K562 (cell line): ENCODE results near the gene MDN1. TPM values are rescaled to one million over a fixed set of nuclear protein-coding genes. Genes with fewer than 3 reads are reported as not detected.
"Not testable (repeated sequence)": the region's sequence is repeated elsewhere in the genome, so short reads cannot be mapped to it uniquely, and the experiment has no call there.

Experiments used
- ATAC-seq: fragments of 200-7000 bp; cut with Tn5 transposase; 3 replicates; pipeline ENCODE4 v1.9.1; 2020; ENCODE audit warnings: moderate library complexity
- BruUV-seq: library from RNA; stranded (reverse); fragments of 400-500 nt; replicated peaks from 2 replicates; lab custom pipeline; 2021; lab: Mats Ljungman, UMichigan
- CTCF ChIA-PET: fragments of 300-600 bp; formaldehyde crosslinking; extraction: SDS; loops from one replicate; lab custom pipeline; 2021; ENCODE audit warnings: low intra/inter-chr PET ratio; lab: Yijun Ruan, JAX
- POLR2A ChIA-PET: fragments of 300-600, 350-650 bp; sonication (Branson Sonifier 250); formaldehyde crosslinking; extraction: SDS; loops from one replicate; lab custom pipeline; 2021; ENCODE audit warnings: antibody characterized with exemption, inconsistent platforms; lab: Yijun Ruan, JAX
- DNase-seq, 4 experiments: peaks; one replicate each; pipeline versions ENCODE4 v3.0.0 to v3.0.0-alpha.2; 2011 to 2018; ENCODE audit warnings: low spot score in 3 of 4, mixed read lengths in 3 of 4; ENCODE audit errors: extremely low read depth in 1 of 4
- FAIRE-seq: peaks from 2 replicates; lab custom pipeline; 2011; peaks lifted over from hg19 to GRCh38; lab: Jason Lieb, UNC
- H2AFZ ChIP-seq: 2 replicates; pipeline ENCODE4 v1.6.0; 2011; ENCODE audit warnings: low read depth, low read length, control low read depth, inconsistent platforms
- H3K27ac ChIP-seq: fragments of 200-600 bp; 3 replicates; pipeline ENCODE4 v1.8.0; 2011; ENCODE audit warnings: low read depth, mild to moderate bottlenecking, control low read depth, inconsistent platforms, low read length, moderate library complexity, mixed read lengths; ENCODE audit errors: extremely low read depth
- H3K27me3 ChIP-seq, 2 experiments: fragments of 300-600 bp in 1 of 2; 2 replicates in 1 of 2; 3 replicates in 1 of 2; pipeline versions ENCODE4 v1.6.0 to v1.8.0; 2011; ENCODE audit warnings: inconsistent platforms in 2 of 2, low read length in 2 of 2, mild to moderate bottlenecking in 1 of 2, mixed read lengths in 1 of 2, moderate library complexity in 1 of 2; ENCODE audit not compliant: control insufficient read depth in 2 of 2, insufficient read depth in 2 of 2
- H3K36me3 ChIP-seq: fragments of 300-600 bp; 3 replicates; pipeline ENCODE4 v1.8.0; 2011; ENCODE audit warnings: mild to moderate bottlenecking, low read length, inconsistent platforms; ENCODE audit not compliant: control insufficient read depth, insufficient read depth
- H3K4me1 ChIP-seq, 2 experiments: fragments of 200-600 bp in 1 of 2; replicated peaks in 1 of 2; 2 replicates in 1 of 2; 3 replicates in 1 of 2; pipeline versions ENCODE4 v1.5.1 to v1.8.0; 2011; ENCODE audit warnings: inconsistent platforms in 2 of 2, low read length in 2 of 2, mild to moderate bottlenecking in 1 of 2, mixed read lengths in 1 of 2, moderate library complexity in 1 of 2; ENCODE audit not compliant: control insufficient read depth in 2 of 2, insufficient read depth in 2 of 2
- H3K4me2 ChIP-seq: 2 replicates; pipeline ENCODE4 v1.6.1; 2011; ENCODE audit warnings: low read length, control low read depth, inconsistent platforms, mixed read lengths; ENCODE audit not compliant: insufficient read depth
- H3K4me3 ChIP-seq: fragments of 200-600 bp; sonication (generic), shearing (Covaris generic); 2 replicates; pipeline ENCODE4 v1.5.1; 2016; ENCODE audit warnings: control low read depth, inconsistent platforms
- H3K79me2 ChIP-seq: fragments of 200-600 bp; 3 replicates; pipeline ENCODE4 v1.8.0; 2011; ENCODE audit warnings: low read length, inconsistent platforms; ENCODE audit not compliant: control insufficient read depth, insufficient read depth
- H3K9ac ChIP-seq, 2 experiments: 2 replicates each; pipeline versions ENCODE4 v1.6.0 to v1.6.1; 2011; ENCODE audit warnings: low read depth in 2 of 2, low read length in 2 of 2, control low read depth in 1 of 2, inconsistent platforms in 1 of 2, mild to moderate bottlenecking in 1 of 2, mixed read lengths in 1 of 2; ENCODE audit not compliant: insufficient read depth in 1 of 2
- H3K9me1 ChIP-seq: one replicate; pipeline ENCODE4 v1.6.0; 2011; ENCODE audit warnings: inconsistent platforms, mild to moderate bottlenecking, low read length, moderate library complexity; ENCODE audit not compliant: control insufficient read depth, insufficient read depth
- H3K9me3 ChIP-seq: replicated peaks from 2 replicates; pipeline ENCODE4 v1.5.1; 2011; ENCODE audit warnings: low read depth, low read length, inconsistent platforms; ENCODE audit not compliant: control insufficient read depth, insufficient read depth
- H4K20me1 ChIP-seq: replicated peaks from 2 replicates; pipeline ENCODE4 v1.6.1; 2011; ENCODE audit warnings: low read length, inconsistent platforms, mixed read lengths; ENCODE audit not compliant: control insufficient read depth, insufficient read depth
- ARNT ChIP-seq, 2 experiments: fragments of 450-650 bp; IDR thresholded peaks; 2 replicates each; pipeline ENCODE4 v1.6.1; 2016; ENCODE audit warnings: mild to moderate bottlenecking in 1 of 2
- BRCA1 ChIP-seq, 2 experiments: fragments of 450-650 bp in 1 of 2; sonication (generic) in 1 of 2; formaldehyde crosslinking in 1 of 2; IDR thresholded peaks; 2 replicates each; pipeline versions ENCODE4 v1.5.0 to v1.6.1; 2017 to 2020; ENCODE audit warnings: mild to moderate bottlenecking in 1 of 2, missing genetic modification reagents in 1 of 2
- GABPB1 ChIP-seq: sonication (generic); formaldehyde crosslinking; IDR thresholded peaks from 2 replicates; pipeline ENCODE4 v1.8.0; 2022; ENCODE audit warnings: mild to moderate bottlenecking, missing genetic modification reagents
- RUNX1 ChIP-seq: sonication (generic); IDR thresholded peaks from 2 replicates; pipeline ENCODE4 v1.6.1; 2016; ENCODE audit warnings: antibody characterized with exemption, low read depth
- TAF15 ChIP-seq: fragments of 200-400 bp; formaldehyde crosslinking; IDR thresholded peaks from 2 replicates; pipeline ENCODE4 v1.6.1; 2017; ENCODE audit warnings: mild to moderate bottlenecking, low read depth, low read length, moderate library complexity
- TRIM28 ChIP-seq: fragments of 450-650 bp; IDR thresholded peaks from 2 replicates; pipeline ENCODE4 v1.6.1; 2017
- ZBTB8A ChIP-seq: fragments of 450-650 bp; IDR thresholded peaks from 2 replicates; pipeline ENCODE4 v1.6.1; 2018; ENCODE audit warnings: mild to moderate bottlenecking, moderate library complexity; ENCODE audit not compliant: partially characterized antibody
- ZNF146 ChIP-seq: IDR thresholded peaks from one replicate; pipeline ENCODE4 v1.6.1; 2018; ENCODE audit warnings: missing compliant biosample characterization; ENCODE audit not compliant: unreplicated experiment
- ZNF217 ChIP-seq: sonication (generic); formaldehyde crosslinking; IDR thresholded peaks from 2 replicates; pipeline ENCODE4 v1.8.0; 2022; ENCODE audit warnings: mild to moderate bottlenecking, missing genetic modification reagents
- WGBS: fragments of 100-300 bp; shearing (Covaris generic); methylation state at CpG from one replicate; pipeline ENCODE4 v1.1.6; 2016; ENCODE audit warnings: low coverage, mixed read lengths; ENCODE audit not compliant: insufficient coverage; ENCODE audit errors: missing lambda C conversion rate; 5-methylcytosine and 5-hydroxymethylcytosine counted together
- in situ Hi-C: fragments of 300-500 bp; cut with MboI; formaldehyde crosslinking; loops from 4 replicates; pipeline ENCODE4 v1.15.0; 2018; ENCODE audit warnings: inconsistent platforms, mixed read lengths
- intact Hi-C: fragments of 100-400 bp; cut with micrococcal nuclease; formaldehyde crosslinking; loops from 2 replicates; pipeline ENCODE4 v1.14.2; 2022
- polyA plus RNA-seq, 8 experiments: library from polyadenylated mRNA; depleted of rRNA in 4 of 8; stranded (reverse) in 5 of 8; unstranded in 3 of 8; fragments of >200 nt; fragmentation: Nextera tagmentation in 2 of 8; fragmentation: Illumina TruSeq in 1 of 8; extraction: Ambion mirVana in 2 of 8; extraction: Trizol in 1 of 8; gene quantifications; 2 replicates each; pipeline versions ENCODE4 v1.2.1 to v1.2.3, GENCODE V29; 2011 to 2014; ENCODE audit warnings: inconsistent platforms in 1 of 8, missing spikeins in 1 of 8
- total RNA-seq, 7 experiments: library from RNA; depleted of rRNA in 6 of 7; stranded (reverse); fragments of >200 nt in 6 of 7; fragmentation: Illumina TruSeq in 2 of 7; extraction: Trizol in 2 of 7; gene quantifications; 2 replicates each; pipeline versions ENCODE4 v1.2.1 to v1.2.3, GENCODE V29; 2011 to 2021; ENCODE audit warnings: low replicate concordance in 1 of 7
- TF ChIP-seq, protein P1 (sequence below), 2 experiments: IDR thresholded peaks; 2 replicates each; pipeline ENCODE4 v1.6.1; 2011; ENCODE audit warnings: borderline replicate concordance in 1 of 2, control low read depth in 1 of 2, low read depth in 1 of 2, low read length in 1 of 2, mild to moderate bottlenecking in 1 of 2, mixed read lengths in 1 of 2, moderate library complexity in 1 of 2; ENCODE audit not compliant: insufficient read depth in 1 of 2, insufficient read length in 1 of 2, poor library complexity in 1 of 2, severe bottlenecking in 1 of 2; ENCODE audit errors: extremely low read depth in 1 of 2

MDN1 gene
- total and polyA plus RNA-seq, 9 of the 15 experiments (the other 6 are each of a cell fraction or from before 2014, with no cell fraction given): 25.6 to 93.6 (median 43.0) TPM

DNA sequence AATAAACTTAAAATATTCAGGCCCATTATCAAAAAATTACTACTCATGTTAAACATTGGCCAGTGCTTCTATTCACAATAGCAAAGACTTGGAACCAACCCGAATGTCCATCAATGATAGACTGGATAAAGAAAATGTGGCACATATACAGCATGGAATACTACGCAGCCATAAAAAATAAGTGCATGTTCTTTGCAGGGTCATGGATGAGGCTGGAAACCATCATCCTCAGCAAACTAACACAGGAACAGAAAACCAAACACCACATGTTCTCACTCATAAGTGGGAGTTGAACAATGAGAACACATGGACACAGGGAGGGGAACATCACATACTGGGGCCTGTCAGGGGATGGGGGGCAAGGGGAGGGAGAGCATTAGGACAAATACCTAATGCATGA lies 88.3 kb downstream of the MDN1 start:
- H3K9me1 ChIP-seq, BruUV-seq, in situ Hi-C loops, CTCF ChIA-PET, H3K4me3 ChIP-seq, H3K27ac ChIP-seq, intact Hi-C loops, FAIRE-seq, H3K9me3 ChIP-seq, H4K20me1 ChIP-seq, H3K27me3 ChIP-seq, POLR2A ChIA-PET, ATAC-seq, H3K4me1 ChIP-seq, H3K4me2 ChIP-seq, DNase-seq, H3K79me2 ChIP-seq, H3K9ac ChIP-seq, H2AFZ ChIP-seq: not testable (repeated sequence)
- WGBS: 100% methylated on average over 2 of the region's 2 CpGs
- TF ChIP-seq ZNF146 (CRISPR knock-in tag): peak; percentile 69
- H3K36me3 ChIP-seq: peaks cover 83% of the 10 kb centered on the region

DNA sequence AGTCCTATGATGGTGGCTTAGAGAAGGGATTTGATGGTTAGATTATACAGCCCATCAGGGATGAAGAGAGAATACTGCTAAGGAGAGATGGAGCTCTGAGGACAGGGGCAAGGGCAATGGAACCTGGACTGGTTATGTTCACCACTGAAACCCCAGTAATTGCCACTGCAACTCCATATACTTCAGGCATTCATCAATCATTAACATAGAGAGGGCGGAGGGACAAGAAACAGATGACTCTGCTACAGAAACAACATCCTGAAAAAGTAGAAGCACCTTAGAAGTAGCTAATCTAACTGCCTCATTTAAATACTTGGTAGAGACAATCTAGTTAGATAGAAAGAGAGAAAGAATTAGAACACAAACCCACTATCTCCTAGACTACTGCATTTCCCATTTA lies 89.8 kb downstream of the MDN1 start:
- no peaks in the 10 kb centered on the region for H3K79me2 ChIP-seq
- no peak for ATAC-seq
- H3K9me1 ChIP-seq: no peaks in the 10 kb centered on the region
- in situ Hi-C loops: no loop called here
- no peak overlapping the region for H2AFZ ChIP-seq
- intact Hi-C loops: no loop called here
- CTCF ChIA-PET: no interaction called here
- no peak for FAIRE-seq
- no peak overlapping the region for H3K4me2 ChIP-seq
- 93% methylated on average over 1 of the region's 1 CpG for WGBS
- no peak overlapping the region for H3K27ac ChIP-seq
- no peaks in the 10 kb centered on the region for H3K27me3 ChIP-seq
- no peak for DNase-seq
- no peaks in the 10 kb centered on the region for H3K4me1 ChIP-seq
- TF ChIP-seq TRIM28 (no peak), ZBTB8A (no peak), GABPB1 (no peak), RUNX1 (no peak), BRCA1 (IDR thresholded peaks at IDR 0.05) (no peak), BRCA1 (CRISPR knock-in tag; IDR thresholded peaks at IDR 0.05) (no peak), ZNF217 (no peak), TAF15 (no peak), ARNT (IDR thresholded peaks at IDR 0.05) (no peak)
- TF ChIP-seq, protein P1, sequence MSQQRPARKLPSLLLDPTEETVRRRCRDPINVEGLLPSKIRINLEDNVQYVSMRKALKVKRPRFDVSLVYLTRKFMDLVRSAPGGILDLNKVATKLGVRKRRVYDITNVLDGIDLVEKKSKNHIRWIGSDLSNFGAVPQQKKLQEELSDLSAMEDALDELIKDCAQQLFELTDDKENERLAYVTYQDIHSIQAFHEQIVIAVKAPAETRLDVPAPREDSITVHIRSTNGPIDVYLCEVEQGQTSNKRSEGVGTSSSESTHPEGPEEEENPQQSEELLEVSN (IDR thresholded peaks at IDR 0.05; ENCODE audit: borderline replicate concordance in 1 of 2, extremely low read depth in 1 of 2, insufficient read depth in 1 of 2, insufficient read length in 1 of 2, low read depth in 1 of 2, low read length in 1 of 2, poor library complexity in 1 of 2, severe bottlenecking in 1 of 2): no peak
- no peaks in the 10 kb centered on the region for H4K20me1 ChIP-seq
- POLR2A ChIA-PET: no interaction called here
- BruUV-seq: no TSS peak
- H3K9me3 ChIP-seq: no peaks in the 10 kb centered on the region
- H3K9ac ChIP-seq: no peak overlapping the region
- H3K4me3 ChIP-seq: no peak overlapping the region
- peaks cover 89% of the 10 kb centered on the region for H3K36me3 ChIP-seq
